Stimulated activated CD4-positive, alpha-beta T cell treated with anti-CD3 and anti-CD28 coated beads, Interleukin-15, amount 100 ng/mL, for 24 hours (primary cell): ENCODE measurements around the gene MYH10.

Source experiments
- DNase-seq: peaks from one replicate; pipeline ENCODE4 v3.0.0-alpha.2; 2020

The MYH10 gene

DNA sequence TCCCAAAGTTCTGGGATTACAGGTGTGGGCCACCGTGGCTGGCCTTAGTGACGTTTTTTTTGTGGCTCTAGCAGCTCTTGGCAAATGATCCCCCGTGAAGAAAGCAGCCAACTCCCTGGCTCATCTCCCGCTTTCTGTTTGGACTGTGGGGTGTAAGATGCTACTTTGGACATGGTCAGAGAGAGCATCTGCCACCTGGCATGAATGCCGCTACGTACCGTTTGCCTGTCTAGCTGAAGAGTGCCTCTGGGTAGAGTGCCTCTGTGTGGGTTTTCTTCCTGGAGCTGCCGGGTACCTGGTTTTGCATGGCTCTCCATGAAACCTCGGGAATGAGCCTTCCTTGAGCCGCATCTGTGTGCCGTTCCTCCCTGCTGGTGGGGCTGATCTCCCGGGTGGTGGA is 160.6 kb downstream of the MYH10 start:
- no peak for DNase-seq

DNA sequence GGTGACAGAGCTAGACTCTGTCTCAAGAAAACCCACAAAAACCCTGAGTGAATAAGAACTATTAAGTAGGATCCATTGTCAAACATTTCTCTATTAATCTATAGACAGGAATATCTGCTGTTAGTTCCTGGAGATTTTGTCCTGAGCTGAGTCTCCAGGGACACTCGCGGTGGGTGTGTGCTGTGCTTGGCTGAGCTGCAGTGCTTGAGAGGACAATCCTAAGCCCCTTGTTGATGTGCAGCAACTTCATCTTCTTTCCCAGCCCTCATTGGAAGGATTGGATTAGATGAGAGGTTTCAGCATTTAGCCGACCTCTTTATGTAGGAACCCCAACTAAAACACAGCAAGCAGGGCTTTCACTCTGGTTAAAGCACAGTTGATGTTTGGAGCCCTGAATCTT is 161.5 kb downstream of the MYH10 start:
- DNase-seq = no peak

DNA sequence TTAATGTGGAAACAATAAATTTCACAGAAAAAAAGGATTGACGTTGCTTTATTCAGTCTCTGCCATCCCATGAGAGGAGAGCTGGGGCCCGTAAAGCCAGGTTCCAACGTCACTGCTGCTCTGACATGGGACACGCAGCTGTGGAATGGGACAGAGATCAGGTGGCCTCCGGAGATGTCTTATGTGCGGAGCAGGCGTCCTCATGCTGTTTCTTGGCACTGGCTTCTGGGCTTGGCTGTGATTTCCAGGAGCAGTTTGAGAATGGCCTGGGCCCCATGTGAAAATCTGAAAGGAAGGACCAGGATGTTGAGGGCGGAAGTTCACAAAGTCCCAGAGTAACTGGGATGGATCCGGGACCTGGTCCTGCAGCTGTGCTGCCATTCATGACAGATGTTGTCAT is 162.4 kb downstream of the MYH10 start:
- no peak for DNase-seq

DNA sequence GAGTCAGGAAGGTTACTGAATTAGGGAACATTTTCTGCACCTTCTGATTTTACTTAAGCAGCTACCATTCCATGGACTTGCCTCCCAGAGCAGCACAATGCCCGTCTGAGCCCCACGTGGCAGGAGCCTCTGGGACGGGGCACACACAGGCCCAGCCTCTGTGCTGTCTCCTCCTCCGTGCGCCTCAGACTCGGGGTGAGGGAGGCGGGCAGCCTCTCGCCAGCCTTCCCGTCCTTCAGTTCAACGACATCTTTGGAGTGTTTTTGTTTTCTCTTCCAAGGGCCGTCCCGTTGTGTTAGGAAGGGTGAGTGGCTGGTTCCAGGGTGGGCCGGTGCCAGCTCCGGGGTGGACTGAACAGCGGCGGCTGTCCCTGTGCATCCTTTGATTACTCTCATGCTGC is 163.0 kb downstream of the MYH10 start:
- DNase-seq = no peak

DNA sequence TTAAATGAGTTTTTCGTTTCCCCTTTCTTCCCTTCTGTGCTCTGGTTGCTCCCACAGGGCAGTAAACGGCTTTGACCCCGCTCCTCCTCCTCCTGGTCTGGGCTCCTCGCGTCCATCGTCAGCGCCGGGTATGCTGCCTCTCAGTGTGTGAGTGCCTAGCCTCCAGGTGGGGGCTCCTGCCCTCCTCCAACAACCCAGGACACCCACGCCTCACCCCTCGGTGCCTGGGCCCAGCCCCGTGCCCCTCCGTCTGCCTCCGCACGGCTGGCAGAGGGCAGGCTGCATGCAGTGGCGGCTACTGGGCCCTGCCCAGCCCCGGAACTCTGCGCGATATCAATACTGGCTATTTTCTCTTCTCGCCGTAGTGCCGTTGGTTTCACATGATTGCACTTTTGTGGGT is 163.7 kb downstream of the MYH10 start:
- no peak for DNase-seq

DNA sequence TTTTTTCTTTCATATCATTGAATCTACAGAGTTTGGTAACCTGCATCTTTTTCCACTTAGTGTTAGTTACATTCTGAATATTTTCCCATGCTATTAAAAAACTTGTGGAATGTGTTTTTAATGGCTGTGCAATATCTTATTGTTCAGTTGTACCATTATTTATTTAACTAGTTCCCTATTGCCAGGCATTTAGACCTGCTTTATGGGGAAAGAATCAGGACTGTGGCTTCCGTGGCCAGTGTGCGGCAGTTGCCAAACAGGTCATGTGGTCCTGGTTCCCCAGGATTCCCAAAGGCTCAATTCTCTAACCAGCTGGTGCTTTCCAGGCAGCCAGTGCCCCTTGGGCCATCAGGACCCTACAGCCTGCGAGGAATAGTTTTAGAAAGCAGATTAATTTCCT is 164.1 kb downstream of the MYH10 start:
- no peak for DNase-seq

DNA sequence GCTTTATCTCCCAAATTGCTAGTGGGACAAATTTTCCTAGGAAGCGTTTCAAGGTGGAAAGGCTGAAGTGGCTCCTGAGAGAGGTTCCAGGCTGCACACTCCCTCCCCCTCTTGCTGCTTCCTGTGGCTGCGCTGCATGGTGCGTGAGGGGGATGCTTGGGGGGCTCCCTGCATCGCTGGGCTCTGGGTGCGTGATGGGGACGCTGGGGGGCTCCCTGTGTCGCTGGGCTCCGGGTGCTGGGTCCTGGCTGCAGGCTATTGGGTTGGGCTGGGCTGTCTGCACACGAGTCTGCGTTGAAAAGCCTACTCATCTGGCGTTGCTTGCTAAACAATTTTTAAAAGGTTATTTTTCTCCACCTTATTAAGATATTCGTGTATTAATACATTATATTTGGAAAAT is 164.8 kb downstream of the MYH10 start:
- DNase-seq = no peak

DNA sequence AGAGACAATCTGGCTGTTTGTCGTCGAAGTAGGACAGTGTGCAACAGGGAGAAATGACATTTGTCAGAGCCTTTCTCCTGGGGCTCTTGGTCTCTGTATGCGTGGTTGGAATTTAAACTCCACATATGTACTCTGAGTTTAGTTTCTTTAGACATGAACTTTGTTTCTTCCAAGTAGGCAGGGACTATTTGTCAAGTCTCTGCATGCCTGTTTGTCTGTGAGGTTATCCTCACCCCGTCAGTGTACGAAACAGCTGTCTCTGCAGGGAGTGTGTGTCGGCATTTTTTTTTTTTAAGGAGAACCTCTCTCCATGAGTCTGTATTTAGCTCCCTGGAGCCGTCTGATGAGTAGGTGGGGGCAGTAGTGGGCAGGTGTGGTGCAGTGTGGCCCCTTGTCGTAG is 165.2 kb downstream of the MYH10 start:
- DNase-seq = no peak

DNA sequence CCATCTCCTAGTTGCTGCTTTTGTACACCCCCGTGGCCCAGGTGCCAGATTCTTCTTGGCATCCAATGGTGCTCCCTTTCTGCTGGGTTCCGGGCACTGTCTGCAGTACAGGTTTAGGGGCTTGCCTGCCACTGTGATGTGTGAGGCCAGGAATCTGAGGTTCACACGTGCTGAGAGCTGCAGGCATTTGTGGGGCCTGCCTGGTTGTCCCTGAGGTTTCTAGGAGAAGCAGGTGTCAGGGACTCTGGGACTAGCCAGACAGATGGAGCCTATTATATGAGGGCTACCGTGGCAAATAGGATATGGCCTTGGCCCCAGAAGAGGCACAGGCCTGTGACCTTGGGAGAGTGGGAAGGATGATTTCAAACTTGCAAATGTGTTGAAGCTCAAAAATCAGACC is 165.6 kb downstream of the MYH10 start:
- DNase-seq = no peak

DNA sequence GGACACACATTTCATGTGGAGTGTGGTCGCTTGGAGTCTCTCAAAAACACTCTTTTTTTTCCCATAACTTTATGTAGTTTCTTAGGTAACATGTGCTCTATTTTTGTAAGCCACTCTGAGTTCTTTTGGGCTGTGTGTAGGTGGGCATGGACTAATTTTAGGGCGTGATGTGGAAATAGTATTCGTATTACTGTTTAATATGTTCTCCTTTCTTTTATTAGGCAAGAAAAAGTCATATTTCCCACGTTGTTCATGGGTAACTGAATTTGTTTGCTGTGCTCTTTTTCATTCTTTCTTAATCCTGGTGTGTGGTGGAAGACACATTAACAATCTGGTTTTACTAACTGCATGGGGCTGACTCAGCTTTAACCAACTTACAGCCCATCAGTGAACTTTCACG is 167.4 kb downstream of the MYH10 start:
- DNase-seq = no peak

DNA sequence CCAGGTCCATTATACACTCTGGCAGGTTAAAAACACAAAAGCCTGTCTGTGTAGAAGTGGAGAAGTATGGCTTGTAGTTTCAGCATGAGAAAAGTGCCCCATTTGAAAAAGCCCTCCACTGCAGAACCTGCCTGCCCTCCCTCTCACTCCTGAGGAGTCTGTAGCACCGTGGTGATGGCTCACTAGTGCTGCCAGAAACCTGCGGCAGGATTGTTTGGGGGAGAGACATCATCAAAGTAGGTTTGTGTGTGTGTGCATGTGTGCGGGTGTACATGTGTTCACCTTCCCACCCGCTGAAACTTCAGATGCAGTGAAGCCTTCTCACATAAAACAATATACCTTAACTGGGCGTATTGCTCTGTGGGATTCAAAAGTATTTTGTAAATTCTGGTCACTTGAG is 168.0 kb downstream of the MYH10 start:
- no peak for DNase-seq

DNA sequence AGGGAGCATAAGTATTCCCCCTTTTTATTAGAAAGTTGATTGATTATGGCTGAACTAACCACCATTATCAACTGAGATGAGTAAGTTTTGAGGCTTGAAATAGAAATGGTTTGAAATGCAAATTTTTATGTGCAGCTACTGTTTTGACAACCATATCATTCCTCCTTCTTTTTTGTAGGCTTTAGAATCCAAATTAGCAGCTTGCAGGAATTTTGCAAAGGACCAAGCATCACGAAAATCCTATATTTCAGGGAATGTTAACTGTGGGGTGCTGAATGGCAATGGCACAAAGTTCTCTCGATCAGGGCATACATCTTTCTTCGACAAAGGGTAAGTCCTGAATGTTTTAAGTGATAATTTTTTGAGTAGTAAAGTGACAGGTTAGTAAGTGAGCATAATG is 170.7 kb downstream of the MYH10 start:
- no peak for DNase-seq

DNA sequence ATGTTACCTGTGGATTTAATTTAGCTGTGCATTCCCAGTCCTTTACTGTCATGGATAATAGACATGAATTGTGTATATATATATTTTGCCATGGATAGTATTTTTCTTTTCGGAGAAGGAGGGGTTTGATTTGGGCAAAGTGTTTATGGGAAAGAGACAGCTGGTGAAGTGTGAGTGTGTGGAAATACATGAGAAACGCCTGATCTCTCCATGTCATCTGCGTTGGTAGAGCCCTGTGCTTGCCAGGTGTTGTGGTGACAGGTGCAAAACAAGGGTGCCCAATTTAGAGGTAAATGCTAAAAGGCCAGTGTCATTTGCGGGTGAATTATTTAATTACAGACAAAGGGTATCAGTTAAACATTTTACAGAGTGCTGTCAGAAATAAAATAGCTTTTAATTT is 171.4 kb downstream of the MYH10 start:
- DNase-seq = no peak

DNA sequence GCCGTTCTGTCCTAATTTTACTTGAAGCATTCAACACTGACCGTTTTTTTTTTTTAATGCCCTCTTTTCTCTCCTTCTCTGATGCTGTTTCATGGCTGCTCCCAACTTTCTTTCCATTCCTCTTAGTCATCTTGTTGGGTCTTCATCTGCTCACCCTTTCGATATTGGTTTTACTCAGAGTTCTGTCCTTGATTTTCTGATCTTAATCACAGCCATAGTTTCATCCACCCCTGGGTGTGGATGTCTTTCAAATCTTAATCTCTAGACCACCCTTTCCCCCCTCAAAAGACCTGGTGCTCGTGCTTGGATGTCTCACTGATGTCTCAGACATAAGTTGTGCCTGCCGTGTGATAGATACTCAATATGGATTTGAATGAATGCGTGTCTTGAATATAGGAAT is 172.4 kb downstream of the MYH10 start:
- no peak for DNase-seq

DNA sequence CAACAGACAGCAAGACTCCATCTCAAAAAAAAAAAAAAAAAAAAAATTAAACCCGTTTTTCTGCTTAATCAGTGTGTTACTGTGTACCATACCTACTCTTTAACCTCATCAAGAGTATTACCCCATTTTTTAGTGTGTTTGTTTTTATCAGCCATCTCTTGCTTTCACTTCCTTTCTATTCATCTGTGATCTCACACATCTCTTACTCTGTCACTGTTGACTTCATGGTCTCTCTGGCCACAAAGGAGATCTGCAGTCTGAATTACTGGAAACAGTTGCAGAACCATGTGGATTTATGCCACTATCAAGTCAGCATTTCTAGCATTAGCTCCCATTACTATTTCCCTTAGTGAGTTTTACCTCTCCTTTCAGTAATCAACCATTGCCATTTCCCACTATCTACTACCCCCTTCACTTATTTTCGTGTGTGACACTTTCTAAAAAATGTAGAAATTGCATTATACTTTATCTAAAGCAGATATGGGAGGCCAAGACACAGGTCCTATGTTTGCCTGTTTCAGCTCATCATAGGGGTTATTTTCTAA is 174.8 kb downstream of the MYH10 start:
- DNase-seq = no peak

DNA sequence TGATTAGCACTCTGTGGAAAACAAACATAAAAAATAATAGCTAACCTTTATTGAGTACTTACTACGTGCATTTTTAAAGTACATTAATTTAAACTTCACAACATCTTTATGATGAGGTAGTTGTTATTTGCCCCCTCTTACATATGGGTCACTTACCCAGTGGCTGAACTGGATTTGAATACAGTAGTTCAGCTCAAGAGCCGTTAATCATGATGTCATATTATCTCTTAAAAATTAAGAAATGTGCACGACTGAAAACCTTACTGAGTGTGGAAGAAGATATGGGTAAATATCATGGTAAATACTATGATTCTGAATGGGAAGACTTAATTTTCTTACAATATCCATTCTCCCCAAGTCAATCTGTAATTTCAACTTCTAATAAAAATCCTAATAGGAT is 177.2 kb downstream of the MYH10 start:
- no peak for DNase-seq

DNA sequence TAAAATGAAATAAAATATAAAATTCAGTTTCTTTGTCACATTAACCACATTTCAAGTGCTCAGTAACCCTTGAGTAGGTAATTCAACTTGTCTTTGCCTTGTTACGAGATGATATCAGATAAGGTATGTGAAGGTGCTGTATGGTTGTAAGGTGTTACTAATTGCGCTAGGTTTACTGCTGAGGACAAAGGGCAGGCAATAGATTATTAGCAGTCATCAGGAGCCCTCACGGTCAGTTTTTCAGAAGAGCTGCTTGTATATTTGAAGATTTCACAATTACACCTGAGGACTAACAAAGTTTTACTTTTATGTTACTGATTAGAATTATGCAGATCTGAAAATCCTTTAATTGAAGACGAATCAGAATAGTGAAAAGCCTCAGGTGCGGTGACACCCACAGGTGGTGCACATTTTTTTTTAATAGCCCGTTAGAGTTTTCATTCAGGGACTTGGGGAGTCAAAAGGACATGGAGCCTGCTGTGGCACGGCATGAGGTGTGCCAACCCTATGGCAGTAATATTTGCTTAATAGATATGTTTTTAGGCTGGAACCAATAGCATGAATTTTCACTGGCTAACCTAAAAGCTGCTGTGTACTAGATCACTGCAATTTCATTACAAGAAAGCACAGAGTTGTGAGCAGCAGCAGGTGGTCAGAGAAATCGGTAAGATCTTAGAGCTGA is 178.5 kb downstream of the MYH10 start:
- DNase-seq = no peak

DNA sequence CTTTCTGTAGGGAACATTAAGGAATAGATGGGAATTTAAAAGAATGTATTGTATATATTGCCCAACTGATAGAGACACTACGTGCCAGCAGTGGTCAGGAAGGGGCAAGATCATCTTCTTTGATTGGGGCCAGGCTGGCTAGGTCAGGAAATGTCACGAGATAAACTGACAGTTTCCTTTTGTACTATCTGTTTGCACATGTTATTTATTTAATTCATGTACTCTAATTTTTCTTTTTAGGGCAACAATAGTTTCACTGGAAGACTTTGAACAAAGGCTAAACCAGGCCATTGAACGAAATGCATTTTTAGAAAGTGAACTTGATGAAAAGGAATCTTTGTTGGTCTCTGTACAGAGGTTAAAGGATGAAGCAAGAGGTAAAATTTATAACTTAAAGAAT is 182.2 kb downstream of the MYH10 start:
- DNase-seq = no peak

DNA sequence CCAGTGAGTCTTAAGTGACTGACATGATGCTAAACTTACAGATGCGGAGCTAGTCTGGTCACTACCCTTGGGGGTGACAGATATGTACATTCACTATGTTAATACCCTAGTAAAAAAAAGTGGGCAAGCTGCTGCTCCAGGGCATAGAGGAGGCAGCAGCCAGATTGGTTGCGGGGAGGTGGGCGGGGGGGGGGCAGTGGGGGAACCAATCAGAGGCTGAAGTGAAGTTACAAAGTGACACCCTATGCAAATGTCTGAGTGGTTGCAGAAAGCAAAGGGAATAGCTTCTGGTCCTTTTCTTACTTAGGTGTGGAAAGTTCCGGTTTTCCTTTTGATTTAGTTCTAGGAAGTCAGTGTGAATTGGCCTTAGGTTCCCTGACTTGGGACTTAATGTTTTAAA is 182.7 kb downstream of the MYH10 start:
- no peak for DNase-seq

DNA sequence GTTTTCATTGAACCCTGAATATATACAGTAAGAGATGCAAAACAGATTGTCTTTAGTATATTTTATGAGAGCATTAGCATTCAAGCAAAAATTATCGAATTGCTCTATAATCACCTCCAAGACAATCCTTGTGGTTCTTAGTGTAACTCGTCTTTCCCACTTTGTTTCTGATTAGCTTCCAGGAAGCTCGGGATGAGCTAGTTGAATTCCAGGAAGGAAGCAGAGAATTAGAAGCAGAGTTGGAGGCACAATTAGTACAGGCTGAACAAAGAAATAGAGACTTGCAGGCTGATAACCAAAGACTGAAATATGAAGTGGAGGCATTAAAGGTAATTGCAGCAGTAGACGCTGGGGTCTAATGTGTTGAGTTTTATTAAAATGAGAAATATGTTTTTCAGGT is 185.0 kb downstream of the MYH10 start:
- no peak for DNase-seq

DNA sequence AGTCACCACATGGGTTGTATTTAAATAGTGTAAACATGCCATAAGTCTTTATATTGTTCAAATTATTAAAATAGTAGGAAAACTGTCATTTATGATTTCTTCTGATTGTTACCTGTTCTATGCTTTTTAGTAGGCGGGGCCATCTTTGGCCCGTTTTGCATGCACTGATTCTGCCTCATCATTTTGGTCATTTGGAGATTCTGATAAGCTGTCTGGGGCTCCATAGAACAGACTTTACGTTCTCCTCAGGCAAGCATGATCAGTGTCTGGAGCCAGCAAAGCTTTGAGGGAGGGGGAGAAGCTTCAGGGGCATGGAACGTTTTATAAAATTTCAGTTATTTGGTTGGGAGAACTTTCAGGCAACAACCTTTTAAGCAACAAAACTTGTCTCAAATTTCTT is 186.0 kb downstream of the MYH10 start:
- no peak for DNase-seq

DNA sequence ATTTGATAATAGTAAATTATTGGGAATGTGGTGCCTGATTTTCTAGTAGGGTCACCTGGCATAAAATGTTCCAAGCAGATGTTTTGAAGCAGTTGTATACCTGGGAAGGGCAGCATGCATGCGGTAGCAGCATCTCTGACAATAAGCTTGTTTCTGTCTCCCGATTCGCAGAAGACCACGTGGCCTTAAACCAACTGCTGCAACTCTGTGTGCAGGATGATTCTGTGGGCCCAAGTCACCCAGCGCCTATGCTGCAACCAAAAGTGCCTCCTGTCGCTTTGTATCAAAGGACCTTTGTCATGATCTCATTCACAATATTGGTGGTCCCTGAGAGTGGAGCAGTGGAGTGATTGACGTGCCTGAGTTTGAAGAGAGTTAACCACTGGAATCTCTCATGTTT is 186.8 kb downstream of the MYH10 start:
- DNase-seq = no peak

DNA sequence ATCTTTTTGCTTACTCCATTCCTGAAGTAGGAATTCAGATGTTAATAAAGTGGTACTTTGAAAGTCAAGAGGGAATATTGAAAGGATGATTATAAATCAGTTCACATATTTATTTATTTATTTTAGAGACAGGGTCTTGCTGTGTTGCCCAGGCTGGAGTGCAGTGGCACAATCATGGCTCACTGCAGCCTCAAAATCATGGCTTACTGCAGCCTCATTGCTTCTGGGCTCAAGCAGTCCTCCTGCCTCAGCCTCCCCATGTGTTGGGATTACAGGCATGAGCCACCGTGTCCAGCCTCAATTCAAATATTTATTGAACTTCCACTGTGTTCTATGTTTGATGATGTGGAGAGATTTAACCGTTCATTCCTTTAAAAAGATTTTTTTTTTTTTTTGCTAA is 188.2 kb downstream of the MYH10 start:
- no peak for DNase-seq

DNA sequence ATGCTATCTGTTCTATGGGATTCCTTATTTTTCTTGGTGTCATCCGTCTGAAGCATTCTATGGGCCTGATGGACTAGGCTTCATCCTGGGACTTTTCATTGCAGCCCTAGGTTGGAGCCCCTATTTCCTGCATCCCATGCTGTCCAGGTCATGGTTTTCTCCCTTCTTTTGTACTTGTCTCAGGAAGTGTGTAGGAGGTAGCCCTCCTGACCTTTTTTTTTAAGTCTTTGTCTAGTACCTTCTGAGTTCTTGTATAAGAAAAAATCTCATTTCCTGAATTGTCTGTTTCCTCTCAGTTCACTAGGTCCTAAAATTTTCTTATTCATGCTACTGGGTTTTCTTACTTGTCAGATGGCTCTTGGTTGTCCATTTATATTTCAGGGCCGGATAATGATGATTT is 188.8 kb downstream of the MYH10 start:
- no peak for DNase-seq

DNA sequence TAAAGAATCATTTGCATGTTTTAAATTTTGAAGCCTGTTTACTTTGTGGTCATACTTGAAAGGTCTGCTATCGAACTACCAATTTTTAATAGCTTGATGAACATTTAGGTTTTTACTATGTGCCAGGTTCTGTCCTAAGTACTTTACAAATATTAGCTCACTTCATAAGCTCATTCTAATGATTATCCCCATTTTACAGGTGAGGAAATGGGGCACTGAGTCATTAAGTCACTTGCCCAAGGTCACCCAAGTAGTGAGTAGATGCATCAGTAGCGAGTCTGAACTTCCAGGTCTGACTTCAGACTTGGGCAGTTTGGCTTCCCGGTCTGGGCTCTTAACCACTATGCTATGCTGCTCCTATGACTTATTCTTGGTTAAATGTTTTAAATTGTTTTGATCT is 190.8 kb downstream of the MYH10 start:
- no peak for DNase-seq

DNA sequence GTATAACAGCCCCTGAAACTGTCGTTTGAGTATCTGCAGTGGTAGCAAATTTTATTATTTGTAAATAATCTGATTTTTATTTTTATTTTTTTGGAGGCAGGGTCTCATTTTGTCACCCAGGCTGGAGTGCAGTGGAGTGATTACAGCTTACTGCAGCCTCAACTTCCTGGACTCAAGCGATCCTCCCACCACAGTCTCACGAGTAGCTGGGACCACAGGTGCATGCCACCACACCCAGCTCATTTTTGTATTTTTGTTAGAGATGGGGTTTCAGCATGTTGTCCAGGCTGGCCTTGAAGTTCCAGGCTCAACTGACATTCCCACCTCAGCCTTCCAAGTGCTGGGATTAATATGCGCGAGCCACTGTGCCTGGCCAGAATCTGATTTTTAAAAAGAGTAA is 192.1 kb downstream of the MYH10 start:
- DNase-seq = no peak
